HG02943 (cell line): ENCODE measurements around the gene UBE2V1.
"Not testable (repeated sequence)": the region's sequence is repeated elsewhere in the genome, so short reads cannot be mapped to it uniquely, and the experiment has no call there.

Experiments used
- ATAC-seq: cut with Tn5 transposase; IDR thresholded peaks from one replicate; pipeline ENCODE4 v1.9.1; 2021; ENCODE audit warnings: mild to moderate bottlenecking, low read depth, moderate library complexity; ENCODE audit not compliant: unreplicated experiment

UBE2V1 gene

DNA sequence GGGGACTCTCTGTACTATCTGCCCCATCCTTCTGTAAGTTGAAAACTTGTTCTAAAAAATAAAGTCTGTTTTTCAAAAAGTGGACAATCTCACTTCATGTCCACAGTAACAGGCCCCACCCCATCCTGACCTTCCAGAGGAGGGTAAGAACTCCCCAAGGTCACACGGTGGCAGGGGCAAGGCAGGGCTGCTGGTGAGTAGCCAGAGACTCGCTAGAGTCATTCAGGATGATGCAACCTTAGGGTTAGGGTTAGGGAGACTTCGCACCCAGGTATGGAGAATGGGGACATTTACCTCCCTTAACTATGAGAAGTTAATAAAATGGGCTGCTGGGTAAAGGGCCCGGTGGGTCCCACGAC lies 25.1 kb upstream of the UBE2V1 start:
- ATAC-seq: no peak

DNA sequence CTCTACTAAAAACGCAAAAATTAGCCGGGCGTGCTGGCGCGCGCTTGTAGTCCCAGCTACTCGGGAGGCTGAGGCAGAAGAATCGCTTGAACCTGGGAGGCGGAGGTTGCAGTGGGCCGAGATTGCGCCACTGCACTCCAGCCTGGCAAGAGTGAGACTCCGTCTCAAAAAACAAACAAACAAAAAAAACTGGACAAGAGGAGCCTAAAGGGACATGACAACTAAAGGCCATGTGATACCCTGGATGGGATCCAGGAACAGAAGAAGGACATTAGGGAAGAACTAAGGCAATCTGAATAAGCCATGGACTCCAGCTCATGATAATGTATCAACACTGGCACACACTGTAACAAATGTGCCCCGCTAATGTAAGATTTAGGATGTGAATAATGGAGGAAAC lies 24.8 kb upstream of the UBE2V1 start:
- ATAC-seq: not testable (repeated sequence)

DNA sequence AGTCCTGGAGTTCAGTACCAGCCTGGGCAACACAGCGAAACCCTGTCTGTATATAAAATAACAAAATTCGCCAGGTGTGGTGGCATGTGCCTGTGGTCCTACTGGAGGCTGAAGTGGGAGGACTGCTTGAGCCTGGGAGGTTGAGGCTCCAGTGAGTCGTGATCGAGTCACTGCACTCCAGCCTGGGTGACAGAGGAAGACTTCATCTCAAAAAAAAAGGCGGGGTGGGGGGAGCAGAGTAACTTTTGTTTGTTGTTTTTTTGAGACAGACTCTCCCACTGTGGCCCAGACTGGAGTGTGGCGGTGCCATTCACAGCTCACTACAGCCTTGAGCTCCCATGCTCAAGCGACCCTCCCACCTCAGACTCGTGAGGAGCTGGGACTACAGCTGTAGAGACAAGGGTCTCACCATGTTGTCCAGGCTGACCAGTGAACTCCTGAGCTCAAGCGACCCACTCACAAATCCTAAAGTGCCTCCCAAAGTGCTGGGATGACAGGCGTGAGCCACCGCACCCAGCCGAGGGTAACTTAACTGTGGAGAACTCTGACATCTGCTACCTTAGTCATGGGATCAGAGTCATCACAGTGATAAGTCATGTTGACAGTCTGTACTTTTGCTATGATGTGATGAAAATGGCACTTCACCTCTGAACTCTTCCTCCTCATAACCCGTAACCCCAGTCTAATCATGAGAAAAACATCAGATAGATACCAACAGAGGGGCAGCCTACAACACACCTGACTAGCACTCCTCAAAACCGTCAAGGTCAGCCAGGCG lies 24.1 kb upstream of the UBE2V1 start:
- ATAC-seq: no peak

DNA sequence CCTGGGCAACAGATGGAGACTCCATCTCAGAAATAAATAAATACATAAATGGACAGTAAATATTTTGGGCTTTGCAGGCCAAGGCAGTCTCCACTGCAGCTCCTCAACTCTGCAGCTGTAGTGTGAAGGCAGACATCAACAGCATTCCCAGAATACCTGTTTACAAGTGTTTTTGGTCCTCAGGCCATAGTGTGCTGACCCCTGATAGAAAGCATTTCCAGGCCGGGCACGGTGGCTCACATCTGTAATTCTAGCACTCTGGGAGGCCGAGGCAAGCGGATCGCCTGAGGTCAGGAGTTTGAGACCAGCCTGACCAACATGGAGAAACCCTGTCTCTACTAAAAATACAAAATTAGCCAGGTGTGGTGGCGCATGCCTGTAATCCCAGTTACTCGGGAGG lies 22.2 kb upstream of the UBE2V1 start:
- ATAC-seq: not testable (repeated sequence)

DNA sequence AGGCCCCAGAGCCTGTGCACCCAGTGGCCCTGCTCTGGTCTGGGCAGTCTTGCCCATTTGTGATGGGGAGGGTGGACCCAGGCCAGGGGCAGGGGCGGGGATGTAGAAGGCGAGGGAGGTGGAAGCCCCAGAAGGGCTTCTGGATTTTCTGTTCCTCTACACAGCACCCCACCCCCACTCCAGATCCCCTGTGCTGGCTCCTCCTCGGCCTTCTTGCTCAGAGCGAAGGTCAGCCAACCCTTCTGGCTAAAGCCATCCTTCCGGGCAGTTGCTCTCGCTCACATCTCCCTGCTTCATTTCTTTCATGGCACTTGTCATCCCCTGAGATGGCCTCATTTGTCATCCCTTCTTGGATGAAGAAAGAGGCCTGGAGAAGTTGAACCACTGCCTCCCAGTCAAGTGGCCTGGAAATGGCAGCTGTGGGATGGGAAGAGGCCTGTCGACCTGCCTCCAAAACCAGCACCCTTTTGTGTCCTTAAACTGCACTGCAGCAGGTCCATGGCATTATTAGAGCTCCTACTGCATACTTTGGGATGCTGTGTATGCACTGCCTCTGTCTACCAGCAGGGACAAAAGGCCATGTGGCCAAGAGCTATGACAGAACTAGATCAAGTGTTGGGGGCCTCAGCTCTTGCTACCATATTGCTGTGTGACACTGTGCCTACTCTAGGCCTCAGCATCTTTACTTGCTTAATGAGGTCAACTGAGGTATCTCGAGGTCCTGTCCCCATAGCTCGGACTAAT lies 20.7 kb upstream of the UBE2V1 start:
- ATAC-seq: no peak

DNA sequence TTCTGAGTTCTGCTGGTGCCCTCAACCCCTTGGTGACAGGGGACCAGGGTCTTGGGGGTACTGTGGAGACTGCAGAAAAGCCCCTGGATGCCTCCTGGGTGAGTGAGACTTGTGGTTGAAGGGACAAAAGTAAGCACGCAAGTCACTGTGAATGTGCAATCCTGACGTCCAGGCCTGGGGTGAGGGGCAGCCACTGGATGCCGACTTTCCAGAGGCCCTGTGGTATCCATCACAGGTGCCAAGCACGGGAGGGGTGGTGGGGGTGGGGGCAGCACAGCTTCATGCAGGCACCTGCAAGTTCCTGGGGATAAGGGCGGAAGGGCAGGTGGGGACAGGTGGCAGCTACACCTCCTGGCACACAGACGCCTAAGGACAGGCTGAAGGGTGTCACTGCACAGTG lies 20.1 kb upstream of the UBE2V1 start:
- no peak for ATAC-seq

DNA sequence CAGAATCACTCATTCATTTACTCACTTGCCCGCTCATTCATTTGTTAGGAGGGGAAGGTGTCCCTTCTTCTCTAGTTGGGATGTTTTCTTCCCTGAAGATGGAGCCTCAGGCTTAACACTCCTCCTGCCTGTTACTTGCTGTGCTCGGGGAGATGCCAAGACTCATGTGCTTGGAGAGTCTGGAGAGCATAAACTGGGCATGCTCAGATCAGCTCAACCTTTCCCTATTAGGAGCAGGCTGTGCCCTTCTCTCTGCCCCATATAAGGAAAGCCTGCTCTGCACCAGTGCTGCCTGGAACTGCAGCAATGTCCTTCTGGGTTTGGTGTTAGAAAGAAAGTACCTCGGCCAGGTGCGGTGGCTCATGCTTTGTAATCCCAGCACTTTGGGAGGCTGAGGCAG lies 18.0 kb upstream of the UBE2V1 start:
- no peak for ATAC-seq

DNA sequence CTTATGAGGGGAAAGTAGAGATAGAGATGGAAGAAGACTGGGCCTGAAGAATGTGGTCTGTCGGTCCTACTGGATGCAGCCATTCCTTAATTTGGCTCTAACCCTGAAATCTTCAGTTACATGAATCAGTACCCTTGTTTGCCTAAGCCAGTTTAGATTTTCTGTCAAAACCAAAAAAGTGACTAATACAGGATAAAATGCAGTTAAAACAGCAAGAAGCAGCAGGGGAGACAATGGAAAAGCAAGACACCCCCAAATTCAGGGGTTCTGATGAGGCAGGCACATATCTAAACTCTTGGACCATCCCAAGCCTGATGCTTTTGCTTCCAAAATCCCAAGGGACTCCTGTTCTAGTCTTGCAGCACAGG lies 17.4 kb upstream of the UBE2V1 start:
- ATAC-seq: no peak

DNA sequence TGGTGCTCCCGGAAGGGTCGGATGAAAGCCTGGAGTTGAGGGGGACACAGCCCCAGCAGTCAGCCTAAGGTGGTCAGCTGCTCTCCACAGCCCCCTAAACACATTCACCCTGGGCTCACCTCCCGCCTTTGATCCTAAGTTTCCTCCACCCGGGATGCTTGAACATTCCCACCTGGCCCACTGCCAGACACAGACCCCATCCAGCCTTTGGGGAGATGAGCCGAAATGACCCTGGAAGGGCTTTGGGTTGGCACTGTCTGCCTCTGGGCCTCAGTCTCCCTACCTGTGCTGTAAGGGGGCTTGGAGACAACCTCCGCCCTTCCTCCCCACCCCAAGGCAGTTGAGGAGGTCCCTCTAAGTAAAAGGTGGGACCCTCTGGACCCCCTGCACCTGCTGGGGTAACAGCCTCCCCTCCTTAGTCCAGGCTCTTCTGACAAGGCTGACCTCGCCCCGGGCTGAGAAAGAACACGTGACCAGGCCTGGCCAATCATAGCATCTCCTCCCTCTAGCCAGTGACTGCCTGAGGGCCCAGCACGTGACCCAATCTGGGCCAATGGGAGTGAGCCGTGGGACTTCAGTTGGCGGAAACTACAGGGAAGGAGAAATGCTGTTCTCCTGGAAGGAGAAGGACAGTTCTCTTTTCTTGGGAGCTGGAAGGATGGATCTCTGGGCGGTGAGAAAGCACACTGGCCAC lies 16.9 kb upstream of the UBE2V1 start:
- no peak for ATAC-seq

DNA sequence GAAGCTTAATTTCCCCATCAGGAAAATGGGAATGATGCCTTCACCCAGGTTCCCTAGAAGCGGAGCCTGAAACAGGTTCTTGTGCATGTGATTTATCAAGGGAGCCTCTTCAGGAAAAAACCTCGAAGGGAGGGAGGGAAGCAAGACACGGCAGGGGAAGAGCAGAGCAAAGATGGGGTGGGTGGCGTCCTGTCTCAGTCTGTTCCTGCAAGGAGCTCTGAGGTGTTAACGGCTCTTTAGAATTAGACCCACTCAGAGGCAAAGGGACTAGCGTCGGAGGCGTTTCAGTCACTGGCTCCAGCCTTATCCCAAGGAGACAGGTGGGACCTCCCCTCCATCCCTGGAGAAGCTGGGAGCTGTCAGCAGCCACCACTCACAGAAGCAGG lies 15.6 kb upstream of the UBE2V1 start:
- no peak for ATAC-seq

DNA sequence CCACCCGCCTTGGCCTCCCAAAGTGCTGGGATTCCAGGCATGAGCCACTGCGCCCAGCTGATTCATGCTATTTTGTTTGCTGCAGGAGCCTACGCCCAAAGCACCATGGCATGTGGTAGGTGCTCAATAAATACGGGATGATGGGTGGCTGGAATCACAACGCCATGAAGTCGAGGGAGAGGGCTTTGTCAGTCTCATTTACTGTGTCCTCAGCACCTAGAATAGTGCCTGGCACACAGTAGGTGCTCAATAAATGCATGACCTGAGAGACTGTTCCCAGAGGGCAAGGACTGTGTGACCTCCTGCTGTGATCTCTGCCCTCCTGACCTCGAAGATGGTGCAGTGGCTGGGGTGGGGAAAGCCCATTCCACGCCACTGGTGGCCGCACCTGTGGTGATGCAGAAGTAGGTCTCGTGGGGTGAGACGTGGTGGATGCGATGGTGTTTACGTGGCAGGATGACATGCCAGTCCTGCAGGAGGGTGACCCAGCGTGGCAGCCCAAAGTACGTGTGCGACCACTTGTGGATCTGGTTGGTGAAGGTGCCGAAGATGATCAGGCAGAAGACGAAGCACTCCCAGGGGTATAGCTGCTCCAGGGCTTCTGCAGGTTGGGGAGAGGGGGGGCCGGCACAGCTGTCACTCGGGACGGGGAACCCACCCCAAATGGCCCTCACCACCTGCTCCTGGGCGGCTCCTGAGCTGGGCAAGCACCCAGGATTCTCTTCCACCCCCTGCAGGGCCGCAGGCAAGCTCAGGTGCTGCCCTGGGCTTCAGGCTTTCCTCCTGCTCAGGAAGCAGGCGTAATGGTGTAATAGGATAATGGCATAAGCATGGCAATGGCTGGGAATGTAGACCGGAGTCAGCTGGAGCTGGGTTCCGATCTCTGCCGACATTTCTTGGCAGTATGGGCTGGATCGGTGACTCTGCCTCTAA lies 14.9 kb upstream of the UBE2V1 start:
- ATAC-seq: no peak

DNA sequence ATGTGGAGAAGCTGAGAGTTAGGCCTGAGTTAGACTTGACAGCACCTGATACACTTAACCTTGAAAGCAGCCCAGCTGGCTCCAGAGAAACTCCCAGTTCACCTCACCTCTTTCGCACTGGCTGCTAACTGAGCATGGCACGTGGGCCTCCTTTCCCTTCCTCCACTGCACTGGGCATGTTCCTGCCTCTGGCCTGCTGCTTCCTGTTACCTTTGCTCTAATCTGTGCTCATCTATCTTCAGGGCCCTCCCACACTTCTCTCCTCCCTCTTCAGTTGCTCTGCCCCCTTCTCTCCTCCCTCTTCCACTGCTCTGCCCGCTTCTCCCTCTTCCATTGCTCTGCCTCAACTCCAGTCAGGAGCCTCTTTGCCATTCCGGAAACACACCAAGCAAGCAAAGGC lies 13.7 kb upstream of the UBE2V1 start:
- ATAC-seq: no peak

DNA sequence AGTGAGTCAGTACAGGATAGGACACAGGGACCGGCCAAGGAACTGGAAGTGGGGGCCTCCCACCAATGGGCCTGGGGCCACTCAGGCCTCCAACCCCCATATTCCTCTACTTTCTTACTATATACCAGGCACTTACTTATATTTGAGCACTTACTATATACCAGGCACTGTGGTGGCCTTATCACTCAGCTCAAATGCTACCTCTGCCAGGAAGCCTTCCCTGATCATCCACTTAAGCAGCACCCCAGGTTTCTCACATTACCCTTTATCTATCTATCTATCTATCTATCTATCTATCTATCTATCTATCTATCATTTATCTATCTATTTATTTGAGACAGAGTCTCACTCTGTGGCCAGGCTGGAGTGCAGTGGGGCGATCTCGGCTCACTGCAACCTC lies 12.3 kb upstream of the UBE2V1 start:
- ATAC-seq: no peak

DNA sequence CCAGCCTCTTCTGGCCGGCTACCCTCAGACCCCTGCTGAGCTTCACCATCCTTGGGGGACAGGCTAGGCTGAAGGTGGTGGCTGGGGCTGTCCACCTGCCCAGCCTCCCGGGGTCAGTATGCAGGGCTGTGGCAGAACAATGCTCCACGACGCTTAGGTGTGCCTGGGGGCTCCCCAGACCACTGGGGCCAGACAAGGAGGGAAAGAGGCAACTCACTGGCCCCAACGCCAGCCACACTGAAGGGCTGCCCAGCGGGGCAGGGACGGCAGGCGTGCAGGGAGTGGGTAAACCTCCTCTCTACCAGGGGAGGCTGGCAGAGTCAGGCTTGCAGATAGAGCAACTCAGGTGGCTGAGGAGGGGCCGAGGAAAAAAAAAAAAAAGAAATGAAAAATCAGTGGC lies 11.5 kb upstream of the UBE2V1 start:
- ATAC-seq: no peak

DNA sequence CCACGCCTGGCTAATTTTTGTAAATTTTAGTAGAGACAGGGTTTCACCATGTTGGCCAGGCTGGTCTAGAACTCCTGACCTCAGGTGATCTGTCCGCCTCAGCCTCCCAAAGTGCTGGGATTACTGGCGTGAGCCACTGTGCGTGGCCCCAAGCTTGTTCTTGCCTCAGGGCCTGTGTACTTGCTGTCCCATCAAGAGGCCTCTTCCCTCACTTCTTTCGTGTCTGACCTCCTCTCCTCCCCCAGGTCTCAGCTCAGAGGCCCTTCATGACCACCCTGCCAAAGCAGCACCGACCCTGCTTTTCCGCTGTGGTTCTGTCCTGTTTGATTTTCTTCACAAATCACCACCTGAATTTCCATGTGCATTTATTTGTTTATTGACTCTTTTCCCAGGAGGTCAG lies 10.5 kb upstream of the UBE2V1 start:
- ATAC-seq: no peak

DNA sequence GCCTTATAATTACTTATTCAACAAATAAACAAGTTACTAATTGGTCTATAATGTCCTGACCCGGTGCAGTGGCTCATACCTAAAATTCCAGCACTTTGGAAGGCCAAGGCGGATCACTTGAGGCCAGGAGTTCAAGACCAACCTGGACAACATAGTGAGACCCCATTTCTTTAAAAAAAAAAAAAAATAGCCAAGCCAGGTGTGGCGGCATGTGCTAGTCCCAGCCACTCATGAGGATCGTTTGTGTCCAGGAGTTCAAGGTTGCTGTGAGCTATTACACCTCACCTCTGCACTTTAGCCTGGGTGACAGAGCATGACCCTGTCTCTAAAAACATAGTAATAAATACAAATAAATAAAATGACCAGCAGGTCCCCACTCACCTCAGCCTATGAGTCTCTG lies 9.8 kb upstream of the UBE2V1 start:
- no peak for ATAC-seq

DNA sequence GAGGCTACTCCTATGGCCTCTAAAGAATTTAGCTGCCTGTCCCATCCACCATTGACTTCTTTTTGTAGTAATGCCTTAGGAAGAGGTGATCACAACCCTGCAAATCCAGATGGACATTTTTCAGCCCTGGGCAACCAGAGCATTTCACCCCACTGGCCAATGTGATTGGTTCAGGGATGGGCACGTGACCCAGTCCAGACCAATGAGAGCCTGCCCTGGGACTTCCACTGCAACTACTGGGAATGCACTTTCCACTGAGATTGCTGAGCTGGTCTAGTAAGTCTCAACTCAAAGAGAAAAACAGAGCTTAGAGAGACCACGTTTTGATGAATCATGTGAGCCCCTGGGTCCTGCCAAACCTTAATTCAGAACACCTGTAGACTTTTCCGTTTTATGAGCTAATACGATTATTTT lies 8.9 kb upstream of the UBE2V1 start:
- no peak for ATAC-seq

DNA sequence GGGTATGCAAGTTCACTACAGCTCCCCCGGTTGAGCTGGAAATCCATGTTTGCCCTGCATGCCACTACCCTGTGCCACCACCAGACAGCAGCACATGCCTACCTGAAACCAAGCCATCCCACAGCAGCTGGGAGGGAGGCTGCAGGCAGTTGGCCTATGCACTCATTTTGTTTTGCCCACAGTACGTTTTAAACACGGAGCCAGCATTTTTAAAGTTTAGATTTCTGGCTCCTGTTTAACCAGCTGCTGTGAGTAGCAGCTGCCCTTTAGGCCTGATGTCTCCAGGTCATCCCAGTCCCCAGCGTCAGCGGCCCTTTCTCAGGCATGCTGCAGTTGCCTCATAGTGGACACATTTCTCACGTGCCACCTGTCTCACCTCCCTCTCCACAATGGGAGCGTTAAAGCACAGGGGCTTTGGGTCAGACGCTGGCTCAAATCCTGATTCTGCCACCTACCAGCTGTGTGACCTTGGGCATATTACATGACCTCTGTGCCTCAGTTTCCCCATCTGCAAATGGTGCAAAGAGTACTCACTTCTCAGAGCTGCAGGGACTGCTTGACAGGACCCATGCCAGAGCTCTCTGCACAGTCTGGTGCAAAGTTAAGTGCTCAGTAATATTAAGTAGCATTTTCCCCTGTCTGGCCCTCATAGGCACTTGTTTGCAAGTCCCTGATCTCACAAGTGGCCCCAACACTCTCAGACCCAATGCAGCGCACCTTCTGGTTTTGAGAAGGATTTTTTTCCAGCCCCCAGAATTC lies 8.2 kb upstream of the UBE2V1 start:
- no peak for ATAC-seq

DNA sequence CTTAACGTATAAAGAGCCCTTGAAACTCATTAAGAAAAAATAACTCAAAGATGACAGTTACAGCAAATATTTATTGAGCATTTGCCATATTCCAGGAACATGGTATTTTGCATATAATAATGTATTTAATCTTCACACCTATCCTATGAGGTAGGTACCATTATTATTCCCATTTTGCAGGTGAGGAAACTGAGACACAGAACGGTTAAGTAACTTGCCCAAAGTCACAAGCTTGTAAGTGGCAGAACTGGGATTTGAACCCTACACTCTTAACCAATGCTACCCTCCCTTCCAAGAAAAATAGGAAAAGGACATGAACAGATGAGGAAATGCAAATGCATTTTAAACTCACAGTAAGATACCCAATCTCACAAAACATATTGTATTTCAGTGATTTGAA lies 5.3 kb upstream of the UBE2V1 start:
- no peak for ATAC-seq
